NOMO-1 (cell line): Measurements from ENCODE around the gene KCNN4.

Experiments used
- DNase-seq, 2 experiments: peaks; one replicate each; lab custom pipeline; 2025; ENCODE audit not compliant: unreplicated experiment in 2 of 2; lab: John Stamatoyannopoulos, UW

The KCNN4 gene

GRCh38 chr19:43751466-43752220, 29.1 kb downstream of the KCNN4 start:
- DNase-seq, result no peak

GRCh38 chr19:43749898-43750297, 30.9 kb downstream of the KCNN4 start:
- DNase-seq, result no peak

DNA sequence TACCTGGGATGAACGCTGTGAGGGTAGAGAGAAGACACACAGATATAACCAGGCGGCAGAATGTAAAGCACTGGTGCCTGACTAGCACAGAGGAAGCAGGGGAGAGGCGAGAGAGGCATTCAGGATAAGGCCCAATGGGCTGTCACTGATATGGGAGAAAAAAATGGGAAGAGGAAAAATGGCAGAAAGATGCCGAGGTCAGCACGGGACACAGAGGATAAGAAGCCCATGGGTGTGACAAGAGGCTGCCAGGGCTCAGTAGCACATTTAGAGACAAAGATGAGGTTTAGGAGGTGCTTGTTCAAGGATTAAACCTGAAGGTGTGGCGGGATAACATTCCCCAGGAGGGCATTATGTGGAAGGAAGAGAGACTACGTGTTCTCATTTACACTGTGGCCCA, 31.6 kb downstream of the KCNN4 start:
- DNase-seq, result no peak

DNA sequence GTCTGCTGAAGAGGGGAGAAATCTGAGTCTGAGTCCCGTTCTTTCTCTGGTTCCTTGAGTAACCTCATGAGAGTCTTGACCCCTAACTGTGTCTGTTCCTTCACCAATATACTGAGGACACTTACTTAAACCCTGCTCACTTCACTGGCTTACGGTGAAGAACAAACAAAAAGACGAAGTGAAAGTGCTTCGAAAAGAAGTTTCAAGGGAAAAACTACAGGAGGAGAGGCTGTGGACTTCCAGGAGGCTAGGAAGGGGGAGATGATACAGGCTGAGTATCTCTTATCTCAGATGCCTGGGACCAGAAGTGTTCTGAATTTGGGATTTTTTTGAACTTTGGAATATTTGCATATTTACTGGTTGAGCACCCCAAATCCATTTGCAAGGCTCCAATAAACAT, 32.1 kb downstream of the KCNN4 start:
- DNase-seq, result no peak

DNA sequence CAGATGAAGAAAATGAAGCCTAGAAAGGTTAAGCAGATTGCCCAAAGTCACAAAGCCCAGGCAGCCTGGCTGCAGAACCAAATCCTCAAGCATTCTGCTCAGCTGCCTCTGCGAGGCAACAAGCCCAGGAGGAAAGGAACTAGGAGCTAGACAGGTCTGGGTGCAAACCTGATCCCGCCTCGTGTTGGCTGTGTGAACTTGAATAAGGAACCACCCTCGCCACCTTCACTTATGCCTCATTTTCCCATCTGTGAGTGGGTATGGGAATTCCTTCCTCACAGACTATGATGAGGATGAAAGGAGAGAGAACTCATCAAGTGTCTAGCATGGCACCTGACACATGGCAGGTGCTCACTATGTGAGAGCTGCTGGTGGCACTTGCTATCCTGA, 32.6 kb downstream of the KCNN4 start:
- no peak for DNase-seq

DNA sequence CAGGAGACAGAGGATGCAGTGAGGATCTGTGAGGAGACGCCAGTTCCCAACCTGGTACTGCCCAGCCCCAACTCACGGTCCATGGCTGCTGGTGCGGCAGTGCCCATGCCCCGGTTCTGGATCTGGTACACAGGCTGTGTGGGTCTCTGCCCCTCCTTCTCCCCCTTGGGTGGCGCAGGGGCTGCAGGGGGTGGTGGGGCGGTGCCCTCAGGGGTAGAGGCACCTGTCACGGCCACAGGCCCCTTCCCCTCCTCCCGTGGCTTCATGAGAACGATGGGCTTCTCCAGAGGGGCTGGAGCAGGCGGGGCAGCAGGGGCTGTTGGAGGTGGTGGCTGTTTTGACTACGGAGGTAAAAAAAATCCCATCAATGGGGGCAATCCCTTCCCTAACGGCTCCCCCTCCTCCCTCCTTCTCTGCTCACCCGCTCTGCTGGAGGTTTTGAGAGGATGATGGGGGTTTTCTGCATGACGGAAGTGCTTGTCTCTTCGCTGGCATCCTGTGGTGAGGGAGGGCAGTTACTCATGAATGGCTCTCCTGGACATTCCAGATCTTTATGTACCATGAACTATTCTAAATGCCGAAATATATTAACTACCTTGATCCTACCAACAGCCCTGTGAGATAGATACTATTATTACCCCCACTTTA, 33.1 kb downstream of the KCNN4 start:
- DNase-seq, result no peak

GRCh38 chr19:43743059-43743458, 37.7 kb downstream of the KCNN4 start:
- DNase-seq, result no peak

DNA sequence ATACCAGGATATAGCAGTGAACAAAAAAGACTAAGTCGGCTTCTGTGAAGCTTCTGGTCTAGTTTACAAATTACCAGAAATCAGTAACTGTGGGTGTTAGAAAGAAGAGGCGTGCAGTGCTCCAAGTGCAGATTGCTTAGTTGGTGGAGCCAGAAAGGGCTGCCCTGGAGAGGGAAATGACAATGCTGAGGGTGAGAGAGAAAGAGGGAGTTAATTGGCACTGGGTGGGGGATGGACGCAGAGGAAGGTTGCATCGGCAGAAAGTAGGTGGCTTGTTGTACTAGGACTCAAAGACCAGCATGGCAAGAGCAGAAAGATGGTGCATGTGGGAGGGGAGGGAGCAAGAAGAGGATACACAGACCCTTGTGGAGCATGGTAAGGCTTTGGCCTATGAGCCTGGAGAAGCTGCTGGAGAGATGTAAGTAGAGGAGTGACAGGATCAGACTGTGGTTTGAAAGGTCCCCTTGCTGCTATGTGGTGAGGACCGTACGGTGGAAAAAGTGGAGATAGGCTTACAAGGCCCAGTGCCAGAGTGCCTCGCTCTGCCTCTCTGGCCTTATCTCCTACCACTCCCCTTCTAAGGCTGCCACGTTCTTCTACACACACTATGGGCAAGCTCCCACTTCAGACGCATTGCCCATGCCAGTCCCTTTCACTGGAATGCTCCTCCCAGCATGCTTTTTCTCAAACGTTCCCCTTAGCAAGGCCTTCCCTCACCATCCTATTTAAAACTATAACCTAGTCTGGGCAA, 39.5 kb downstream of the KCNN4 start:
- no peak for DNase-seq

GRCh38 chr19:43739439-43740235, 41.1 kb downstream of the KCNN4 start:
- no peak for DNase-seq

DNA sequence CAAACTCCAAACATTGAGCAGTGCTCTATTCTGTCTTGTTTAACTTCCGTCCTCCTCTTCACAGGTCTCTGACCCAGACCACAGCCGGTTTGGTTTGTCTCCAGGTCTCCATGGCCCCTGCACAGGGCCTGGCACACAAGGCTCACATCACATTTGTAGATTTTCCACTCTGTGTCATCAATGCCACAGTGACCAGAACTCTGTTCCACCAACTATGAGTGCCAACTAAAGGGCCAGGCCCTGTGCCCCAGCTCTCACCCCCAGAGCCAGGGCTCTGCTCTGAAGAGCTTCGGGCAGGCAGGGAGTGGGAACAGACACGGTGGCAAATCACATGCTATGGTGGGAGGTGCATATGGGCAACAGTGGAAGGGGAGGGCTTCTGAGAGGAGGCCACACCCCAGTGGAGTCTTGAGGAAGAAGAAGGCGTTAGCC, 42.0 kb downstream of the KCNN4 start:
- DNase-seq, result no peak

GRCh38 chr19:43735957-43736356, 44.8 kb downstream of the KCNN4 start:
- no peak for DNase-seq

GRCh38 chr19:43735013-43735412, 45.8 kb downstream of the KCNN4 start:
- no peak for DNase-seq

DNA sequence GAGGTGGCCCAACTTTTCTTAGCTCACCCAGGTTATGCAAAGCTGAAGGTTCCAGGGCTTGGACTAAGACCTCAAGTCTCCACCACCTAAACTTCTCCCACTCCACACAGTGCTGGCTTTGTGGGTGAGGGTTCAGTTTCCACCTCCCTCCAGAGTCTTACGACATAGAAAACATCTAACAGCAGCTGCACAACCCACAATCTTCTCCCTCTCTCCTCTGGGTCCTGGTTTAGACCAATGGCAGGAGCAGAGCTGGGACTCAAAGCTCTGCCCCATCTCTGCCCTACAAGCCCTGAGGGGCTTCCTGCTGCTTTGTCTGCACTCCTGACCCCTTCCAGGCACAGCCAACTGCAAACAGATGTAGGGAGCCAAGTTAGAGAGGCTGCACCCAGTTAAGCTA, 48.9 kb downstream of the KCNN4 start:
- DNase-seq, result peak; percentile 20 to 22

DNA sequence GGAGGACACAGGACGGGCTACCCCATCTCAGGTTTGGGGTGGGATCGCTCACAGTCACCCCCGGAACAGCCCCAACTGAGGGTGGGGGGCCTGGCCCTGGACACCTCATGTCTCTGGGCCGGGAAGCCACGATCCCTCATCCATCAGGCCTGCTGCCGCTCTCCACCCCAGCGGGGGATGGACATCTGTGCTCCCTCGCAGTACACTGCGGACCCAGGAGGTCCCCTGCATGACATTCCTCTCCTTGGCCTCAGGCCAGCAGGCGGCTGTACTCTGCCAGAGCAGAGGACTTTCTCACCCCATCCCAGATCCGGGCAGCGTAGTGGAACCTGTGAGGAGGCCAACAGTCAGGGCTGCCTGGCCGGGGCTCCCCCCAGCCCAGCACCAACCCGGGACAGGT, 49.4 kb downstream of the KCNN4 start:
- DNase-seq, result no peak

GRCh38 chr19:43729919-43730318, 50.9 kb downstream of the KCNN4 start:
- no peak for DNase-seq

DNA sequence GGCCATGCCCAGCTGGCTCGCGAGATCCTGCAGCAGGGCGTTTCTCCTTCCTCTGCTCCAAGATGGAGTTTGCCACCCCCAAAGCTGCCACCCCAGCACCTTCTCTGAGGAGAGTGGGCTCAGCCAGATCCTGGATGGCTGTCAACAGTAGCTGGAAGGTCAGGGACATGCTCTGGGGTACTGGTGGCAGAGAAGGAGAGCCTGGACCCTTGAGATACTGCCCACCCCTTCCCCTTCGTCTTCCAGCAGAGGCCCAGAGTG, 53.2 kb downstream of the KCNN4 start:
- no peak for DNase-seq

- DNase-seq, result peak; percentile 55 to 58
These were observed 53.8 kb downstream of the KCNN4 start for GRCh38 chr19:43726736-43727592.

DNA sequence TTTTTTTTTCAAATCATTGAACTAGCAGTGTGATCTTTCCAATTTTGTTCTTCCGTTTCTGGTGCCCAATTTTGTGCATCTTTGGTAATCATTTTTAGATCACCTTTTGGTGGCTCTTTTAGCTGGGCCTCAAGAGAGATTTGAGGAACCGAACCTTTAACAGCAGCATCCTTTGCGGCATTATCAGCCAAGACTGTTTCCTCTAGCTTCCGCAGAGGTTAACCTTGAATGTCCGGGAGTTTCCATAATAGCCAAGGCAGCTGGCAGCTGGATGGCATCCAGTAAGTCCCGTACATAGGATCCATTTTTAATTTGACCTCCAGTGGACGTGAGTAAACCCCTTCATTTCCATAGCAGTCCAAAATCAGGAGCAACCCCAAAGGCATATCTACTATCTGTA, 55.3 kb downstream of the KCNN4 start:
- DNase-seq, result peak; percentile 70 to 84

- DNase-seq, result no peak
These were observed 55.9 kb downstream of the KCNN4 start for GRCh38 chr19:43724896-43725295.

- no peak for DNase-seq
These were observed 57.2 kb downstream of the KCNN4 start for GRCh38 chr19:43723588-43723987.
